Endothelial cell of umbilical vein (primary cell): Measurements from ENCODE around the gene AMHR2. TPM values are rescaled to one million over a fixed set of nuclear protein-coding genes. Genes with fewer than 3 reads are reported as not detected.

Experiments
- BruUV-seq: library from RNA; stranded (reverse); fragments of 400-500 nt; replicated peaks from 2 replicates; lab custom pipeline; 2021; lab: Mats Ljungman, UMichigan
- CTCF ChIA-PET: fragments of 300-600, 350-600 bp; sonication (Branson Sonifier 250); formaldehyde crosslinking; loops from one replicate; lab custom pipeline; 2021; ENCODE audit warnings: antibody characterized with exemption, inconsistent platforms; lab: Charles Lee
- POLR2A ChIA-PET: fragments of 300-600, 350-600 bp; sonication (Branson Sonifier 250); formaldehyde crosslinking; loops from one replicate; lab custom pipeline; 2021; ENCODE audit warnings: antibody characterized with exemption, inconsistent platforms; lab: Charles Lee
- DNase-seq: peaks from one replicate; pipeline ENCODE4 v3.0.0-alpha.2; 2011; ENCODE audit warnings: low read depth, low spot score
- FAIRE-seq: peaks from 2 replicates; lab custom pipeline; 2011; peaks lifted over from hg19 to GRCh38; lab: Jason Lieb, UNC
- H2AFZ ChIP-seq: 2 replicates; pipeline ENCODE4 v1.6.0; 2012; ENCODE audit warnings: low read depth, low read length, control low read depth, inconsistent platforms
- H3K27ac ChIP-seq: 2 replicates; pipeline ENCODE4 v1.5.1; 2011; ENCODE audit warnings: low read depth, mild to moderate bottlenecking, control low read depth, low read length, moderate library complexity; ENCODE audit not compliant: insufficient read depth
- H3K27me3 ChIP-seq, 2 experiments: 2 replicates each; pipeline versions ENCODE4 v1.6.0 to v1.6.1; 2011; ENCODE audit warnings: low read length in 2 of 2, mixed read lengths in 1 of 2; ENCODE audit not compliant: control insufficient read depth in 2 of 2, insufficient read depth in 2 of 2
- H3K36me3 ChIP-seq, 2 experiments: 2 replicates in 1 of 2; 3 replicates in 1 of 2; pipeline ENCODE4 v1.5.1; 2011; ENCODE audit warnings: low read length in 2 of 2, mild to moderate bottlenecking in 1 of 2, moderate library complexity in 1 of 2; ENCODE audit not compliant: control insufficient read depth in 2 of 2, insufficient read depth in 2 of 2; ENCODE audit errors: extremely low read depth in 1 of 2
- H3K4me1 ChIP-seq: 3 replicates; pipeline ENCODE4 v1.5.1; 2011; ENCODE audit warnings: mild to moderate bottlenecking, low read length; ENCODE audit not compliant: control insufficient read depth, insufficient read depth; ENCODE audit errors: extremely low read depth
- H3K4me2 ChIP-seq: 2 replicates; pipeline ENCODE4 v1.6.1; 2011; ENCODE audit warnings: low read length, control low read depth, mixed read lengths; ENCODE audit not compliant: insufficient read depth
- H3K4me3 ChIP-seq, 3 experiments: fragments of 200-600 bp in 1 of 3; sonication (generic), shearing (Covaris generic) in 1 of 3; replicated peaks in 1 of 3; 2 replicates each; pipeline ENCODE4 v1.5.1; 2011 to 2016; ENCODE audit warnings: control low read depth in 3 of 3, low read length in 3 of 3, mild to moderate bottlenecking in 2 of 3, inconsistent platforms in 1 of 3, low read depth in 1 of 3, moderate library complexity in 1 of 3; ENCODE audit not compliant: insufficient read depth in 1 of 3
- H3K79me2 ChIP-seq: 2 replicates; pipeline ENCODE4 v1.6.0; 2012; ENCODE audit warnings: low read length, inconsistent platforms; ENCODE audit not compliant: control insufficient read depth, insufficient read depth
- H3K9ac ChIP-seq: replicated peaks from 2 replicates; pipeline ENCODE3; 2011; ENCODE audit warnings: low read length, control low read depth; ENCODE audit not compliant: insufficient read depth; ENCODE audit errors: extremely low read depth
- H3K9me1 ChIP-seq: replicated peaks from 3 replicates; pipeline ENCODE4 v1.6.0; 2011; ENCODE audit warnings: mild to moderate bottlenecking, low read length; ENCODE audit not compliant: control insufficient read depth, insufficient read depth; ENCODE audit errors: extremely low read depth
- H3K9me3 ChIP-seq: replicated peaks from 2 replicates; pipeline ENCODE4 v1.5.1; 2012; ENCODE audit warnings: low read length, inconsistent platforms; ENCODE audit not compliant: control insufficient read depth, insufficient read depth
- H4K20me1 ChIP-seq: replicated peaks from 2 replicates; pipeline ENCODE3; 2011; ENCODE audit warnings: mild to moderate bottlenecking, low read length; ENCODE audit not compliant: control insufficient read depth, insufficient read depth; ENCODE audit errors: extremely low read depth
- GATA2 ChIP-seq: IDR thresholded peaks from 2 replicates; pipeline ENCODE4 v1.7.0; 2011; ENCODE audit warnings: low read depth, mild to moderate bottlenecking, moderate library complexity, mixed read lengths, low read length; ENCODE audit not compliant: insufficient read length, insufficient read depth
- JUN ChIP-seq: IDR thresholded peaks from 2 replicates; pipeline ENCODE4 v1.6.1; 2011; ENCODE audit warnings: borderline replicate concordance, low read depth; ENCODE audit not compliant: insufficient read length, insufficient read depth
- POLR2AphosphoS5 ChIP-seq: IDR thresholded peaks from 2 replicates; pipeline ENCODE4 v1.6.1; 2012; ENCODE audit warnings: low read depth, mild to moderate bottlenecking, control low read depth, low read length, moderate library complexity; ENCODE audit not compliant: insufficient read depth
- dilution Hi-C: fragments of 300-500 bp; cut with MboI; formaldehyde crosslinking; loops from one replicate; pipeline ENCODE4 v1.15.0; 2019; ENCODE audit warnings: low sequenced_read_pairs; ENCODE audit not compliant: extremely low pct_ligation_motif_present
- intact Hi-C: fragments of 100-400 bp; cut with micrococcal nuclease; formaldehyde crosslinking; loops from one replicate; pipeline ENCODE4 v1.10.0; 2022
- polyA plus RNA-seq, 4 experiments: library from polyadenylated mRNA; depleted of rRNA in 3 of 4; stranded (reverse) in 3 of 4; unstranded in 1 of 4; fragments of >200 nt; gene quantifications; 2 replicates each; pipeline versions ENCODE4 v1.2.1 to v1.2.3, GENCODE V29; 2011 to 2012; ENCODE audit warnings: missing spikeins in 1 of 4
- total RNA-seq: library from RNA; stranded (reverse); gene quantifications from 2 replicates; pipeline ENCODE4 v1.2.3, GENCODE V29; 2021
- TF ChIP-seq, protein P1 (sequence below): IDR thresholded peaks from 2 replicates; pipeline ENCODE4 v1.6.1; 2011; ENCODE audit not compliant: insufficient read depth, insufficient read length
- TF ChIP-seq, protein P2 (sequence below), 2 donors: IDR thresholded peaks; 1 replicate in 1 of 2; 2 replicates in 1 of 2; pipeline ENCODE4 v1.5.1; 2011; ENCODE audit warnings: low read length in 2 of 2, mild to moderate bottlenecking in 2 of 2, moderate library complexity in 2 of 2, control low read depth in 1 of 2, inconsistent platforms in 1 of 2, low read depth in 1 of 2; ENCODE audit not compliant: insufficient read depth in 1 of 2; ENCODE audit errors: extremely low read depth in 1 of 2

The AMHR2 gene
- total and polyA plus RNA-seq, 2 donors (not counting 3 experiments of a cell fraction or from before 2014, with no cell fraction given): not detected

DNA sequence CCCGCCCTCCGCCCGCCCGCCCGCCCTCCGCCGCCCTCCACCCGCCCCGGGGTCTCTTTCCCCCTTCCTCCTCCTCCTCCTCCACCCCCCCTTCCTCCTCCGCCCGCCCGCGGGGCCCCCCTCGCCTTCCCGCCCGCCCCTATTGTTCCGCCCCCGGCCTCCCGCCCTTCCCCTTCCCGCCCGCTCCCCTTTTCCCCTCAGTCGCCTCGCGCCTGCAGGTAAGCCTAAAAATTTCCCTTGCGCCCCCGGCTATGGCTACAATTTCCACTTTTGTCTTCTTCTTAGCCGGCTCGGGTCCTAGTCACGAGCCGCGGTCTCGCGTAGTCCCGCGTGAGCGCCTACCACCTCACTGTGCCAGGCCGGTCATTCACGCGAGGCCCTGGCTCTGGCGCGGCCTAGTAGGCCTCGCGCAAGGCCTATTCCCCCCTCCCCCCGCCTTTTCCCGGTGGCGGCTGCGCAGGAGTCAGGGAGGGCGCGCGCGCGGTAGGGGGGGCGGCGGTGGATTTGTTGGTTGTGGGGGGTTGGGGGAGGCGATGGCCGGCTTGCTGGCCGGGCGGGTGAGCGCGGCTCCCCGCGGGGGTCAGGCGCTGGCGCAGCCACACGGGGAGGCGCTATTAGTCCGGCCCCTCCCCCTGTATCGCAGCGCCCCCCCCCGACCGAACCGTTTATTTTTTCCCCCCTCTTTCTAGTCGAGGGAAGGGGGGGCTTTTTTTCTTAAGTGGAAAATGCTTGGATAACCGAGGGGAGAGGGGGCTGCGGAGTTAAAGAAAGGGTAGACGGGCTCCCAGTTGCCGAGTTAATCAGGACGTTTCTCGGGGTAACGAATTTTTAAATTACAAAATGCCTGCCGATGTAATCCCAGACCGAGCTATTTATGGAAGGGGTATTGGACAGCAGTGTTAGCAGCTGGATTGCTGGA, 28.8 kb downstream of the AMHR2 start:
- H3K27ac ChIP-seq: peak overlapping the region; percentile 87
- dilution Hi-C loops (no loop called here), intact Hi-C loops (loop anchor here (2.0 to 5.0 kb wide), 3 partner anchors 16 to 225 kb away; partner anchors contain the start of genes ATP5MC2 and TARBP2)
- DNase-seq: peak; percentile 89
- H3K27me3 ChIP-seq: no peaks in the 10 kb centered on the region
- H3K9me3 ChIP-seq: no peaks in the 10 kb centered on the region
- H3K4me1 ChIP-seq: peaks cover 12% of the 10 kb centered on the region
- H3K9ac ChIP-seq: peak overlapping the region; percentile 94
- H2AFZ ChIP-seq: no peak overlapping the region
- TF ChIP-seq JUN: no peak
- TF ChIP-seq, protein P1, sequence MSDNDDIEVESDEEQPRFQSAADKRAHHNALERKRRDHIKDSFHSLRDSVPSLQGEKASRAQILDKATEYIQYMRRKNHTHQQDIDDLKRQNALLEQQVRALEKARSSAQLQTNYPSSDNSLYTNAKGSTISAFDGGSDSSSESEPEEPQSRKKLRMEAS: no peak
- TF ChIP-seq, protein P2, sequence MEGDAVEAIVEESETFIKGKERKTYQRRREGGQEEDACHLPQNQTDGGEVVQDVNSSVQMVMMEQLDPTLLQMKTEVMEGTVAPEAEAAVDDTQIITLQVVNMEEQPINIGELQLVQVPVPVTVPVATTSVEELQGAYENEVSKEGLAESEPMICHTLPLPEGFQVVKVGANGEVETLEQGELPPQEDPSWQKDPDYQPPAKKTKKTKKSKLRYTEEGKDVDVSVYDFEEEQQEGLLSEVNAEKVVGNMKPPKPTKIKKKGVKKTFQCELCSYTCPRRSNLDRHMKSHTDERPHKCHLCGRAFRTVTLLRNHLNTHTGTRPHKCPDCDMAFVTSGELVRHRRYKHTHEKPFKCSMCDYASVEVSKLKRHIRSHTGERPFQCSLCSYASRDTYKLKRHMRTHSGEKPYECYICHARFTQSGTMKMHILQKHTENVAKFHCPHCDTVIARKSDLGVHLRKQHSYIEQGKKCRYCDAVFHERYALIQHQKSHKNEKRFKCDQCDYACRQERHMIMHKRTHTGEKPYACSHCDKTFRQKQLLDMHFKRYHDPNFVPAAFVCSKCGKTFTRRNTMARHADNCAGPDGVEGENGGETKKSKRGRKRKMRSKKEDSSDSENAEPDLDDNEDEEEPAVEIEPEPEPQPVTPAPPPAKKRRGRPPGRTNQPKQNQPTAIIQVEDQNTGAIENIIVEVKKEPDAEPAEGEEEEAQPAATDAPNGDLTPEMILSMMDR (IDR thresholded peaks at IDR 0.05; ENCODE audit: extremely low read depth in 1 of 2, insufficient read depth in 1 of 2, low read depth in 1 of 2, low read length in 2 of 2): peak in 1 of 2 donors; percentile 35
- TF ChIP-seq POLR2AphosphoS5: no peak
- TF ChIP-seq GATA2: no peak
- ChIA-PET CTCF (interaction anchor here (0.9 to 2.5 kb wide), 4 partner anchors 29 to 131 kb away, joined by 3 to 15 read pairs (median 3); partner anchors contain the start of gene AAAS), POLR2A (interaction anchor here (0.7 kb wide), 2 partner anchors 16 to 33 kb away, joined by 3 read pairs; no protein-coding TSS in a partner anchor)
- peak overlapping the region; percentile 81 to 100 (median 89) for H3K4me3 ChIP-seq
- H3K4me2 ChIP-seq: peak overlapping the region; percentile 100
- no peak for FAIRE-seq
- H3K9me1 ChIP-seq: no peaks in the 10 kb centered on the region
- H3K36me3 ChIP-seq: peaks cover 21 to 26% of the 10 kb centered on the region in 2 experiments
- no TSS peak for BruUV-seq
- H3K79me2 ChIP-seq: peaks cover 51% of the 10 kb centered on the region
- peaks cover 16% of the 10 kb centered on the region for H4K20me1 ChIP-seq
